Activated T-helper 17 cell treated with anti-CD3 and anti-CD28 coated beads, Interleukin-2, amount 50 U/mL, for 72 hours (primary cell): ENCODE data around the gene OPN4. TPM values are rescaled to one million over a fixed set of nuclear protein-coding genes. Genes with fewer than 3 reads are reported as not detected.
A peak's percentile ranks its signal among the peaks of the same experiment; 100 is the strongest.

Experiments
- ATAC-seq: fragments of 150-1000 bp; cut with Tn5 transposase; replicated peaks from 2 replicates; pipeline ENCODE4 v1.10.0; 2021; ENCODE audit warnings: mild to moderate bottlenecking, moderate library complexity
- H3K27ac Mint-ChIP-seq: one replicate; pipeline ENCODE4 v1.8.0; 2022; ENCODE audit warnings: mixed read lengths
- H3K27me3 Mint-ChIP-seq: one replicate; pipeline ENCODE4 v1.8.0; 2022; ENCODE audit warnings: mixed read lengths
- H3K36me3 Mint-ChIP-seq: one replicate; pipeline ENCODE4 v1.8.0; 2022; ENCODE audit warnings: low read depth, mild to moderate bottlenecking, mixed read lengths
- H3K4me1 Mint-ChIP-seq: one replicate; pipeline ENCODE4 v1.8.0; 2022; ENCODE audit warnings: mixed read lengths
- H3K4me3 Mint-ChIP-seq: one replicate; pipeline ENCODE4 v1.8.0; 2022; ENCODE audit warnings: mild to moderate bottlenecking, mixed read lengths
- H3K9me3 Mint-ChIP-seq: one replicate; pipeline ENCODE4 v1.8.0; 2022; ENCODE audit warnings: mixed read lengths
- total RNA-seq, 2 donors: library from RNA; stranded (reverse); gene quantifications; one replicate each; pipeline ENCODE4 v1.2.3, GENCODE V29; 2022

The OPN4 gene
- total RNA-seq, 2 donors from 2014 or later = not detected

DNA sequence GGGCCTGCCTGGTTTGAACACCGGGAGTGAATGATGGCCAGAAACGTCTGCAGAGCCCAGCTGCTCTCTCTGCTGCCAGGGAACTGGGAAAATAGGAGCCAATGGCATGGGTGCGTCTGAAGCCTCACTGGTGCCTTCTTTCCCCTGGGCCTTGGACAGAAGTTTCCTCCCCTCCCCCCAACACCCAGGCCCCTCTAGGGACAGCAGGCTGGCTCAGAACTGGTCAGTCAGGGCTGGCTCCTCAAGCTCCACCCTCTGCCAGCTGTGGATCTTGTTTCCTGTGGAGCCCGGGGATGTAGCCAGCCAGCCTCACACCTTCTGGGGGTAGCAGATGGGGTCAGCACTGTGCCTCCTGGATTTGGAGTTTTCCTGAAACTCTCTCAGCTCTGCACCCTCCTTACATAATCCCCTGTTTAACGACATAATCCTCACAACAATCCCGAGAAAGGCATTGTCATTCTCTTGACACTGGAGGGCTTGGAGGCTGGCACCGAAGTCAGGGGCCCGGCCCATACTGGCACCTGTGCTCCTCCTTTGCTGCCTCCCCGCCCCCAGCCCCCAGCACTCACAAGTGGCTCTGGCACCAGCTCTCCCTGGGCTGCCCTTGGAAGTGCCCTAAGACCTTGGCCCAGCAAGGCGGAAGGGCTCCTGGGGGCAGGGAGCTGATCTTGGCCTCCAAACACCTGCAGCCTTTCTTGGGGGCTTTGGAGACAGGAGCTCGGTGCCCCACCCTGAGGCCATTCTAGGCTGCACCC lies 19.7 kb downstream of the OPN4 start:
- no peak overlapping the region for H3K27ac Mint-ChIP-seq
- no peaks in the 10 kb centered on the region for H3K4me1 Mint-ChIP-seq
- no peak overlapping the region for H3K4me3 Mint-ChIP-seq
- no peaks in the 10 kb centered on the region for H3K27me3 Mint-ChIP-seq
- no peak for ATAC-seq
- H3K36me3 Mint-ChIP-seq = no peaks in the 10 kb centered on the region
- no peaks in the 10 kb centered on the region for H3K9me3 Mint-ChIP-seq

DNA sequence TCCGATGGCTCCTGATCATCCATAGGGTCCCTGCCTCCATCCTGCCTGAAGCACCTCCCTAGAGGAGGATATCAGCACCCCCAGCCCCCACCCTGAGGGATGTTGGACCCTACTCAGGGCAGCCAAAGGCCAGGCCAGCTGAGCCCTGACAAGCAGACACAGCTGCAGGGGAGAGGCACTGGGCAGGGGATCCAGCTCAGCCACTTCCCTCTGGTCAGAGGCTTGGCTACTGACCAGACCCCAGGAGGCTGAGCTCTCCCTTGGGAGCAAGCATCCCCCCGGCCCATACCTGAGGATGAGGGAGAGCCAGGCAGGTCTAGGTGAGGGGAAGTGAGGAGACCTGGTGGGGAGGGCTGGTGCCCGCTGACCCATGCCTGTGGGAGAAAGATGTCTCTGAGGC lies 20.6 kb downstream of the OPN4 start:
- no peak overlapping the region for H3K4me3 Mint-ChIP-seq
- no peaks in the 10 kb centered on the region for H3K27me3 Mint-ChIP-seq
- no peak overlapping the region for H3K27ac Mint-ChIP-seq
- no peaks in the 10 kb centered on the region for H3K9me3 Mint-ChIP-seq
- H3K36me3 Mint-ChIP-seq = no peaks in the 10 kb centered on the region
- ATAC-seq = no peak
- H3K4me1 Mint-ChIP-seq = no peaks in the 10 kb centered on the region

DNA sequence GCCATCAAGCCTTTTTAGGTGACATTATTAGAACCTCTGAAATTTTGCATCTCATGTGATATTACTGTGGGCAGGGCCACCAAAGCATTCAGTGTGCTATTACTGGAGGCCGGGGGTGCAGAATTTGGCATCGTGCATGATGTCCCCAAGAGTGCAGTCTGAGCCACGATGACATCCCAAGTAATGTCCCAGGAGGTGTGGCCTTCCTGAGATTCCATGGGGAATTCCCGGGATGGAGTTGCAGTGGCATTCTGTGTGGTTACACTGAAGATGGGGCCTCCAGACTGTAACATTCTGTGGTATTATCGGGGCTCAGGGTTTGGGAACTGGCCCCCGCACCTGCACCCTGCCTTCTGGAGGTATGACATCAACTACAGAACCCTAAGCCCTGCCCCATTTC lies 23.0 kb downstream of the OPN4 start:
- no peak for ATAC-seq
- no peaks in the 10 kb centered on the region for H3K4me1 Mint-ChIP-seq
- H3K36me3 Mint-ChIP-seq = no peaks in the 10 kb centered on the region
- no peak overlapping the region for H3K27ac Mint-ChIP-seq
- no peaks in the 10 kb centered on the region for H3K9me3 Mint-ChIP-seq
- peaks cover 5% of the 10 kb centered on the region for H3K27me3 Mint-ChIP-seq
- no peak overlapping the region for H3K4me3 Mint-ChIP-seq

GRCh38 chr10:86678999-86679792 lies 24.8 kb downstream of the OPN4 start:
- Mint-ChIP-seq H3K36me3 (no peaks in the 10 kb centered on the region), H3K4me3 (no peak overlapping the region), H3K4me1 (no peaks in the 10 kb centered on the region), H3K27me3 (peaks cover 9% of the 10 kb centered on the region), H3K9me3 (no peaks in the 10 kb centered on the region), H3K27ac (no peak overlapping the region)
- no peak for ATAC-seq

- Mint-ChIP-seq H3K27me3 (peaks cover 12% of the 10 kb centered on the region), H3K36me3 (no peaks in the 10 kb centered on the region), H3K4me3 (no peak overlapping the region), H3K9me3 (no peaks in the 10 kb centered on the region), H3K27ac (no peak overlapping the region), H3K4me1 (no peaks in the 10 kb centered on the region)
- no peak for ATAC-seq
These were observed 26.7 kb downstream of the OPN4 start for GRCh38 chr10:86681047-86681446.

DNA sequence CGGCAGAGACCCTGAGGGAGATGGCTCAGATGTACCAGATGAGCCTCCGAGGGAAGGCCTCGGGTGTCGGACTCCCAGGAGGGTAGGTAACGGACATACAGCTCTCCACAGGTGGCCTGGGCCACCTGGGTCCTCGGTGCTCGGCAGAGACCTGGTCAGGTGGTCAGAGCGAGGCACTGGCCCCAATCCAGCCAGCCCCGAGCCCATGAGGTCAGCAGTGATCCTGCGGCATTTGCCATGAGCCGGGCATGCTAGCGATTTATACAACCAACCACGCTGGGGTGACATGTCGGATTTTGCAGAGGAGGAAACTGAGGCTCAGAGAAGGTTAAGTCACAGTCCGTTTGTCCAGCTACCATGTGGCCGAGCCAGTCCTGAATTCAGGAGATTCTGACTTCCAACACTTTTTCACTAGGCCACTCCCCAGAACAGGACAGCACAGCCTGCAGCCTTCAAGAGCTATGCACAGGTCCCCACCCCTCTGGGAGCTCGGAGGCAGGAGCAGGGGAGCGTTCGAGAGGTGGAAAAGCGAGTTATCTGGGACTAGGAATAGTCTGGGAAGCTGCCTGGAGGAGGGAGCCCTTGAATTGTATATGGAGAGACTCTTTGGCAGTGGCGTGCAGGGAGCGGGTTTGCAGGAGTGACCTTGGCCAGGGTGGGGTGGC lies 27.5 kb downstream of the OPN4 start:
- Mint-ChIP-seq H3K9me3 (no peaks in the 10 kb centered on the region), H3K36me3 (no peaks in the 10 kb centered on the region), H3K4me1 (no peaks in the 10 kb centered on the region), H3K27me3 (peaks cover 12% of the 10 kb centered on the region), H3K4me3 (no peak overlapping the region), H3K27ac (no peak overlapping the region)
- ATAC-seq = no peak

- no peak for ATAC-seq
- no peak overlapping the region for H3K27ac Mint-ChIP-seq
- no peaks in the 10 kb centered on the region for H3K4me1 Mint-ChIP-seq
- no peaks in the 10 kb centered on the region for H3K9me3 Mint-ChIP-seq
- H3K36me3 Mint-ChIP-seq = no peaks in the 10 kb centered on the region
- peaks cover 12% of the 10 kb centered on the region for H3K27me3 Mint-ChIP-seq
- H3K4me3 Mint-ChIP-seq = no peak overlapping the region
These were observed 28.3 kb downstream of the OPN4 start for GRCh38 chr10:86682675-86683074.

- Mint-ChIP-seq H3K27me3 (peaks cover 12% of the 10 kb centered on the region), H3K4me3 (no peak overlapping the region), H3K9me3 (no peaks in the 10 kb centered on the region), H3K4me1 (no peaks in the 10 kb centered on the region), H3K36me3 (no peaks in the 10 kb centered on the region), H3K27ac (no peak overlapping the region)
- no peak for ATAC-seq
These were observed 30.2 kb downstream of the OPN4 start for GRCh38 chr10:86684331-86685097.

- Mint-ChIP-seq H3K4me1 (no peaks in the 10 kb centered on the region), H3K27ac (no peak overlapping the region), H3K9me3 (no peaks in the 10 kb centered on the region), H3K27me3 (peaks cover 12% of the 10 kb centered on the region), H3K4me3 (no peak overlapping the region), H3K36me3 (no peaks in the 10 kb centered on the region)
- no peak for ATAC-seq
These were observed 31.1 kb downstream of the OPN4 start for GRCh38 chr10:86685416-86685815.

- H3K27ac Mint-ChIP-seq = no peak overlapping the region
- no peak overlapping the region for H3K4me3 Mint-ChIP-seq
- ATAC-seq = no peak
- H3K9me3 Mint-ChIP-seq = no peaks in the 10 kb centered on the region
- peaks cover 12% of the 10 kb centered on the region for H3K27me3 Mint-ChIP-seq
- no peaks in the 10 kb centered on the region for H3K36me3 Mint-ChIP-seq
- H3K4me1 Mint-ChIP-seq = no peaks in the 10 kb centered on the region
These were observed 31.7 kb downstream of the OPN4 start for GRCh38 chr10:86685893-86686632.

GRCh38 chr10:86686972-86687371 lies 32.6 kb downstream of the OPN4 start:
- Mint-ChIP-seq H3K36me3 (no peaks in the 10 kb centered on the region), H3K9me3 (no peaks in the 10 kb centered on the region), H3K27ac (no peak overlapping the region), H3K27me3 (peaks cover 10% of the 10 kb centered on the region), H3K4me3 (no peak overlapping the region), H3K4me1 (no peaks in the 10 kb centered on the region)
- ATAC-seq = no peak

GRCh38 chr10:86687750-86688149 lies 33.4 kb downstream of the OPN4 start:
- Mint-ChIP-seq H3K27me3 (peaks cover 7% of the 10 kb centered on the region), H3K9me3 (no peaks in the 10 kb centered on the region), H3K4me1 (no peaks in the 10 kb centered on the region), H3K4me3 (no peak overlapping the region), H3K27ac (no peak overlapping the region), H3K36me3 (no peaks in the 10 kb centered on the region)
- no peak for ATAC-seq

- no peak overlapping the region for H3K4me3 Mint-ChIP-seq
- ATAC-seq = peak; percentile 80
- peaks cover 3% of the 10 kb centered on the region for H3K27me3 Mint-ChIP-seq
- no peaks in the 10 kb centered on the region for H3K9me3 Mint-ChIP-seq
- H3K27ac Mint-ChIP-seq = no peak overlapping the region
- H3K4me1 Mint-ChIP-seq = no peaks in the 10 kb centered on the region
- H3K36me3 Mint-ChIP-seq = no peaks in the 10 kb centered on the region
These were observed 34.1 kb downstream of the OPN4 start for GRCh38 chr10:86688398-86688921.
